ENCODE measurements around the gene LRRC2.

The LRRC2 gene

DNA sequence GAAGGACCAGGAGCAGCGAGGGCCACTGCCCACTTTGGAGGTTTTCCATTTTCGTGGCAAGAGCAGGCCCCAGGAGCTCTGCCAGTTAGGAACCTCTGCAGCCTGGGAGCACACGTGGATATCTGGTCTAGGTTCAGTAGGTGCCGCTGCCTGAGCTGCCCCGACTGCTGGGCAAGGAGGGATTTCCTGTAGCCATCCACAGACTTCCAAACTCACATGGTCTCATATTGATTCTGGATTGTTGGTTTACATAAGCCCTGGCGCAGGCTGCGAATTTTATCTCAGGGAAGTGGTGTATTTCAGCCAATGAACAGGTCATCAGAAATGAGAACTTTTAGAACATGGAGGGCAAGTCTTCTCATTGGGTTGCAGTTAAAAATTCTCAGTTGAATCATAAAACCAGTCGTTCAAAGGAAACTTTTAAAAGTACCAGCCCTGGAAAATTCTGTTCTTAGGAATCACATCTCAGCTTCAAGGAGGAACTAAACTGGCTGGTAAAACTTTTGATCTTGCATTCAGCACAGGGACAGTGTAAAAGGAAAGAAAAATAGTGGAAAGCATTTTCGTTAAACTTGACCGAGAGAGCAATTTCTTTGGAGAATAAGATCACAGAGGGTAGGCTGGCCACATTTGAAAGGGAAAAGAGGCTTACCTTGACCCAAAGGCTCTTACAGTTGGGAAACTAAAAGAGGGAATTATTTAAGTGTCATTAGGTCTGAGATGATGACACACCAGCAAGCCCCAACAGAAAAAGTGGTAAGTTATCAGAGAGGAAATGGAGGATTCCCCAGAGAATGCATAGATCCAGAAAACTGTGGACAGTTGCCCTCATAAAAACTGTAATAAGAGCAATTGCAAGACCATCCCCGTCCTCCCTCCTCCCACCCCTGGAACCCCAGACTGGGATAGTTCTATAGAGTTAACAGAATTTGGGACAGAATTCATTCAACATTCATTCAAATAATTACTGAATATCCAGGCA is 74.7 kb downstream of the LRRC2 start:
- TF ChIP-seq, protein P1, sequence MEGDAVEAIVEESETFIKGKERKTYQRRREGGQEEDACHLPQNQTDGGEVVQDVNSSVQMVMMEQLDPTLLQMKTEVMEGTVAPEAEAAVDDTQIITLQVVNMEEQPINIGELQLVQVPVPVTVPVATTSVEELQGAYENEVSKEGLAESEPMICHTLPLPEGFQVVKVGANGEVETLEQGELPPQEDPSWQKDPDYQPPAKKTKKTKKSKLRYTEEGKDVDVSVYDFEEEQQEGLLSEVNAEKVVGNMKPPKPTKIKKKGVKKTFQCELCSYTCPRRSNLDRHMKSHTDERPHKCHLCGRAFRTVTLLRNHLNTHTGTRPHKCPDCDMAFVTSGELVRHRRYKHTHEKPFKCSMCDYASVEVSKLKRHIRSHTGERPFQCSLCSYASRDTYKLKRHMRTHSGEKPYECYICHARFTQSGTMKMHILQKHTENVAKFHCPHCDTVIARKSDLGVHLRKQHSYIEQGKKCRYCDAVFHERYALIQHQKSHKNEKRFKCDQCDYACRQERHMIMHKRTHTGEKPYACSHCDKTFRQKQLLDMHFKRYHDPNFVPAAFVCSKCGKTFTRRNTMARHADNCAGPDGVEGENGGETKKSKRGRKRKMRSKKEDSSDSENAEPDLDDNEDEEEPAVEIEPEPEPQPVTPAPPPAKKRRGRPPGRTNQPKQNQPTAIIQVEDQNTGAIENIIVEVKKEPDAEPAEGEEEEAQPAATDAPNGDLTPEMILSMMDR (IDR thresholded peaks at IDR 0.05; ENCODE audit: control extremely low read depth, extremely low read depth, low read depth, missing control alignments): no peak
- no peak for DNase-seq (ENCODE audit: extremely low spot score)
- ChIA-PET POLR2A (no interaction called here), CTCF (interaction anchor here (1.4 to 7.3 kb wide), 4 partner anchors 9 to 139 kb away, joined by 10 to 168 read pairs (median 106); partner anchors contain the start of gene RTP3)

DNA sequence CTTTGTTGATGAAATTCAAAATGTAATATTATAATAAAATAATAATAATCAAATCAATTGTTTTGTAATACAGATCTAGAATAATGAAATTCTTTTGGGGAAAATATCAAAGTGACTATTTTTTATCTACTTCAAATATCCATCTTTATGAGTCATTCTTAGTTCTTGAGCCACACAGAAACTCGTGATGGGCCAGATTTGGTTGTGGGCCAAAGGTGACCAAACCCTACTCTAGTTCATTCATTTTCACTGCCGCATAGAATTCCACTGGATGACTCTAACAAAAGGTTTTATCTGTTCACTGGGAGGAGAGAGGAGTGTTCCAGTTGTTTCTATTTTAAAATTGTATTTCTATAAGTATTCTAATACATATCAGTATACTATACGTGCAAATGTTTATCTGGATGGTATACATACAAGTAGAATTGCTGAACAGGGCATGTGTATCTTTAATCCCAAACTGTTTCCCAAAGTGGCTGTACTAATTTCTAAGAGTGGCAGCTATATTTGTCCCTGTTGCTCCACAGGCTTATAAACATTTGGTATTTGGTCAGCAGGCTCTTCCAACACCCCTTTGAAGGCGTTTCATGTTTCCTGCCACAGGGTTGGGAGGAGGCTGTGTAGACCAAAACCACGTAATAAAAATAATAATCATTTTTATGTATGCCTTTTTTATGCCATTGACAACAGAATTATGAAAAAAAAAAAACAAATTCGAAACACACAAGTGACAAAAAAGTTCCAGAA is 75.6 kb downstream of the LRRC2 start:
- ChIA-PET POLR2A (no interaction called here), CTCF (interaction anchor here (1.1 to 7.3 kb wide), 13 partner anchors 10 to 405 kb away, joined by 3 to 168 read pairs (median 23); partner anchors contain the start of gene RTP3)
- no peak for DNase-seq (ENCODE audit: extremely low spot score)
- TF ChIP-seq, protein P1 (IDR thresholded peaks at IDR 0.05; ENCODE audit: control extremely low read depth, extremely low read depth, low read depth, missing control alignments): no peak

DNA sequence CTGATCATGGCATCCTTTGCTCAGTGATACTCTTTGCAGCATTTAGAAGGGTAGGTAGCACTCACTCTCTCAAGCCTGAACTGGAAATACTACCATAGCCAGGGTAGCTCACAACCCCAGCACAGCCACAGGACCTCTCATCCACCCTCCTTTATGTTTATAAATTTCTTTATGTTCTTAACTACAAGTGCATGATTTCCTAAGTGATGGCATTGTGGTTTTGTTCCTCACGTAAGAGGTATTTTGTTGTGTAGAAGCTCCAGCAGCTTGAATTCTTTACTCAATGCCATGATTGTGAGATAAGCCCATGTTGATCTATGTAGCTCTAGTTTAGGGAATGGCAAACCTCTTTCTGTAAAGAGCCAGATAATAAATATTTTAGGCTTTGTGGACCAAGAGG is 76.2 kb downstream of the LRRC2 start:
- TF ChIP-seq, protein P1 (IDR thresholded peaks at IDR 0.05; ENCODE audit: control extremely low read depth, extremely low read depth, low read depth, missing control alignments): no peak
- ChIA-PET CTCF (interaction anchor here (0.9 to 7.3 kb wide), 27 partner anchors 10 to 405 kb away, joined by 3 to 168 read pairs (median 16); partner anchors contain the start of genes LRRC2 and RTP3), POLR2A (interaction anchor here (0.6 kb wide), 1 partner anchor 487 kb away, joined by 4 read pairs; no protein-coding TSS in a partner anchor)
- DNase-seq (ENCODE audit: extremely low spot score): no peak

DNA sequence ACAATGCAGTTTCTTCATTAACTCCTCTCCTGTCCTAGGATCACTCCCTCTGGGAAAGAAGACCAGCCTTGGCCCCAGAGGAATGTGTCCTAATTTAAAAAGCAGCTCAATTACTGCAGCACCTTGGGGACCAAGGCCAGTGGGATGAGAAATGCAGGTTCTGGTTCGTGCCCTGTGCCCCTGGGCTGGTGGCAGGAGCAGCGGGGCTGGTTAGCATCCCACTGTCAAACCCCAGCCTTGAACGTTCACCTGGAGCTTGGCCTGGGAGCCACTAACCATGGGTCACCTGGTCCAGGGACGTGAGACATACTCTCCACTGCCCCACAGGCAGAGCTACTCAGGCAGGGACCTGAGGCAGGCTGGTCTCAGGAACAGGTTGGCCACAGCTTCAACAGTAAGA is 76.7 kb downstream of the LRRC2 start:
- POLR2A ChIA-PET: interaction anchor here (0.6 kb wide), 1 partner anchor 488 kb away, joined by 4 read pairs; no protein-coding TSS in a partner anchor
- no peak for DNase-seq (ENCODE audit: extremely low spot score)
- TF ChIP-seq, protein P1 (IDR thresholded peaks at IDR 0.05; ENCODE audit: control extremely low read depth, extremely low read depth, low read depth, missing control alignments): no peak

DNA sequence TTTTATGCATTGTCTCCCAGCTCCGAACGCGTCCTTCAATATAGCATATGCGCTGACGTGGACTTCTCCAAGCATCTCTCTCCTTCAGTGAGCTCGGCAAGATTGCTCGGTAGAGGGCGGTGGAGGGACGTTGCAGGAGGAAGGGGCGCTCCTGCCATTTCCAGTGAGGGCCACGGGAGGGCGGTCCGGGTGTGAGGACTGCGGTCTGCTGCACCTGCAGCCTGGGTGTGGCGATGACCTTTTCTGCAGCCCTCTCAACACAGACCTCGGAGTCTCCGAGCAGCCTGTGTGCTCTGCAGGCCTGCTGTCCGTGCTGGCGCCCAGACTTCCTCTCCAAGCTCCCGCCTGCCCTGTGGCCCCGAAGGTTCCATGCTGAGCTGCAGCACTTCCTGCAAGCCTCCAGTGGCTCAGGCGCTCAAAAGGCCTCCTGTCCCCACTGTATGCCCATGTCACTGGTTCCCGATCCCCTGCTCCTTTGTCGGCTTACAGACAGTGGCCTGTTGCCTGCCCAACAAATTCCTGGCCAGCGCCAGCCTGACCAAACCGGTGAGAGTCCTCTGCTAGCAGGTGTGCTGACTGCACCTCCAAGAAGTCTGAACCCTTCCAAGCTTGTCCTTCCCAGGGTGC is 77.3 kb downstream of the LRRC2 start:
- peak; percentile 95 for DNase-seq (ENCODE audit: extremely low spot score)
- TF ChIP-seq, protein P1 (IDR thresholded peaks at IDR 0.05; ENCODE audit: control extremely low read depth, extremely low read depth, low read depth, missing control alignments): peak; percentile 100
- ChIA-PET POLR2A (no interaction called here), CTCF (interaction anchor here (0.6 to 7.3 kb wide), 61 partner anchors 7 to 881 kb away, joined by 3 to 168 read pairs (median 5); partner anchors contain the start of genes LRRC2 and RTP3)

More for the DNA sequence above, 76.7 kb downstream of the LRRC2 start:
- CTCF ChIA-PET: interaction anchor here (0.9 to 7.3 kb wide), 37 partner anchors 9 to 406 kb away, joined by 3 to 168 read pairs (median 11); partner anchors contain the start of genes LRRC2 and RTP3

All from GM10248 (cell line).